HG02885 (cell line): ENCODE data around the gene TOPBP1.
"Not testable (repeated sequence)": the region's sequence is repeated elsewhere in the genome, so short reads cannot be mapped to it uniquely, and the experiment has no call there.

Source experiments
- ATAC-seq: cut with Tn5 transposase; IDR thresholded peaks from one replicate; pipeline ENCODE4 v1.9.1; 2021; ENCODE audit warnings: mild to moderate bottlenecking; ENCODE audit not compliant: unreplicated experiment, poor library complexity

Gene TOPBP1

GRCh38 chr3:133574260-133574881 is 87.4 kb downstream of the TOPBP1 start:
- peak; percentile 32 for ATAC-seq

DNA sequence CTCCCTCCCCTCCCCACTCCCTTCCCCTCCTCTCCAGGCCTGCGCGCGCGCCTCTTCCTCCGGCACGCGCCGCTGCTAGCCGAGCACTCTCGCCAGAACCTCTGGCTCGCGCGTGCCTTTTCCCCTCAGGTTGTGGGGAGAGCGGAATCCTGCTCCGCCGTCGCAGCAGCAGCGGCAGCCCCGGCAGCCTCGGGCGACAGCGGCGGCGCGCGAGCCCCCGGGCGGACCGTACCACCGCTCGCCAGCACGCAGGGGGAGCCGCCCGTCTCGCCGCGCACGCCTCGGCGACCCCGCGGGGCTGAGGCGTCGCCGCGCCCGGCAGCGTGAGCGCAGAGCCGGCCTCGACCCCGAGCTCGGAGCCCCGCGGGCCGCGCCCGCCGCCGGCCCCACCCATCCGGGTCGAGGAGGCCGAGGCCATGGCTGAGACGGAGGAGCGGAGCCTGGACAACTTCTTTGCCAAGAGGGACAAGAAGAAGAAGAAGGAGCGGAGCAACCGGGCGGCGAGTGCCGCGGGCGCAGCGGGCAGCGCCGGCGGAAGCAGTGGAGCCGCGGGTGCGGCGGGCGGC is 88.0 kb downstream of the TOPBP1 start, which contains the start of gene CDV3:
Gene CDV3, plus strand, starts transcription at position 58 of the 566 bp plus-strand sequence. Its CDS starts 359 bp downstream, at position 417.
- peak; percentile 29 for ATAC-seq

DNA sequence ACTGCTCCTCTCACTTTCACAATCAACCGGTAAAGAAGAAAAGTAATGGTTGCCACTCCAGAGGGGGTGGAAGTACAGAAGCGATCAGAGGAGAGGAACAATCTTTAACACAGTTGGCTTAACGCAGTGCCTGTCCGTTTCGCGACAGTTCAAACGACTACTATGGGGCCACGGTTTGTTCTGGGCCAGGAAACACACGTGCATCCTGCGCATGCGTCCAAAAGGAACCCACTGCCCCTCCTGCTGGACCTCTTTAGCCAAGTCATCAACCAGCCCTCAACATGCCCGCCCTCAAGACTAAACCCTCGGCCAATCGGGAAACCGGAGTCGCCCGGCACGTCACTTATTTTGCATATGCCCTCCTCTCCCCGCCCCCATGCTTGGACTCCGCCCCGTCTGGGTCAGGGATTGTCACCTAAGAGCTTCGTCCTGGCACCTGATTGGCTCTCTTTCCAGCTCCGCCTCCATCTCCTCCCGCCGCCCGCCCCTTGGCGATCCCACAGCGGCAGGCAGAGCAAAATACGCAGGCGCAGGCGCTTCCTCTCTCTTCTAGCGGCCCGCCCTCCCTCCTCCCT is 88.6 kb downstream of the TOPBP1 start:
- peak; percentile 75 for ATAC-seq

DNA sequence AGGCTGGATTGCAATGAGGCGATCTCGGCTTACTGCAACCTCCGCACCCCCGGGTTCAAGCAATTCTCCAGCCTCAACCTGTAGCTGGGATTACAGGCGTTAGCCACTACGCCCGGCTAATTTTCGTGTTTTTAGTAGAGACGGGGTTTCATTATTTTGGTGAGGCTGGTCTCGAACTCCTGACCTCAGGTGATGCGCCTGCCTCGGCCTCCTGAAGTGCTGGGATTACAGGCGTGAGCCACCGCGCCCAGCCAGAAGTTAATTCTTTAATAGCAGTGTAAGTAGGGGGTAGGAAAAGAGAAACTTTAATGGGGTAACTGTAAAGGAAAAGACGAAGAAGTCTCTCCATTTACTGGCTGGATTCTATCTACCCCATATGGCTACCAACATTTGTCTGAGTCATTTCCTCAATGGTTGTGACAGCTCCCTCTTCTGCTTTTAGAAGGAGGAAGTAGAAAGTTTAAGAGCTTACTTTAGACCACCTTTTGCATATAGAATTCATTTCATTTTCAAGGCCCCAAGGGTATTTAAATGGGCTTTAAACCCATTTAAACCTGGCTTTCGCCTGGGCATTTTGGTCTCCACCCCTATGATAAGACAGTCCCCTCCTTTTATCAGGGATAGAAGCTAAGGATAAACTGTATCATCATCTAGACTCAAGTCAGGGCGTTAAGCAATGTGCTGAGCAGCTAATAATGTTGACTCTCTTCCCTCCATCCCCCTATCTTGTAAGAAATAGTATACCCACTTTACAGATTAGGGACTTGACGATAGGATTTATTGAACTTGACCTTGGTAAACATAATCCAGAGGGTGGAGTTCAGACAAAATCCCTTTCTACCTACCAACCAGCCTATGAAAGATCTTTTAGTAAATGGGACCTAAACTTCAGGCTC is 89.3 kb downstream of the TOPBP1 start:
- ATAC-seq = peak; percentile 21

DNA sequence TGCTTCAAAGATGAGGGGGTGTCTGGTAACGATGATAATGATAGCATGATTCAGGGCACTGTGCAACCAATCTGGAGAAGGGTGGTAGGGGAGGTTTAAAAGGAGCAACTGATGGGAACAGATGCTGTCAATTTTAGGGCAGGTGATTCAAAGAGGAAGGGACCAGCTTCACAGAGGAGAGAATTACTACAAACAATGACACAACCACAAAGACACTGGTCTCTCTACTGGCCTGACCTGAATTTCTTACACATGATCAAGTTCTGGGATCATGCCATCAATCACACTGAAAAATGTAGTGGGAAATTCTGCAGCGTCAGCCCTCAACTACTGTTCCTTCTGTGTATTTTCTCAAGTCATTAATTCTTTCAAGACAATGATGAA is 90.8 kb downstream of the TOPBP1 start:
- ATAC-seq = no peak

GRCh38 chr3:133570139-133570936 is 91.4 kb downstream of the TOPBP1 start:
- no peak for ATAC-seq

- ATAC-seq = no peak
Observed at GRCh38 chr3:133568294-133569014, 93.3 kb downstream of the TOPBP1 start.

DNA sequence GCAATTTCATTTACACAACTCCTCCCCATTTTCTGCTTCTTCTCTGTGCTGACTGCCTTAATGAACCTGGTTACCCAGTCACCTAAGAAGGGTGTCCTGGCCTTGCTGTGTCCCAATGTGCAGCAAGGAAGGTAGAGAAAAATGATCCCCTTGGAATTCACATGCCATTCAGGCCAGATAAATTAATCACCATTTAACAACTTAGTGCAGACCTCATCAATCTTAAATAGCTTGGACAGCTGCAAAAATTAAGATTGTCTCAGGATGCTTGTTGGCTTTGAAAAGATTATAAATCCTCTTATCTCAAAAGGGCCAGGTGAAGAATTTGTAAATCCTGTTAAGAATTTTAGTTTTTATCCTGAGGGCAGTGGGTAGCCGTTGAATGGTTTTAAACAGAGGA is 97.9 kb downstream of the TOPBP1 start:
- no peak for ATAC-seq

DNA sequence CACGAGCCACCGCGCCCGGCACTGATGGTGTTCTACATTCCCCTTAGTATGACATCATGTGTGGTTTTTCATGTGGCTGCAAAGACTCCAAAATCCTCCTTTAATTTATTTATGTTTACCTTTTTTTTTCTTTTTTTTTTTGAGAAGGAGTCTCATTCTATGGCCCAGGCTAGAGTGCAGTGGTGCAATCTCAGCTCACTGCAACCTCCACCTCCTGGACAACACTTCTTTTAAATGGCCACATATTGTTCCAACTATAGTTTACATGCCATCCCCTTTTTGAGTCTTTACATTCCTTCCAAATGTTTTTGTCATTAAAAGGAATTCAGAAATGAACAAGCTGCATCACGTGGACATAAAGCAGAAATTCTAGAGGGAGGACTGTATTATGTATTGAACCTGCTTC is 98.6 kb downstream of the TOPBP1 start:
- ATAC-seq = no peak

DNA sequence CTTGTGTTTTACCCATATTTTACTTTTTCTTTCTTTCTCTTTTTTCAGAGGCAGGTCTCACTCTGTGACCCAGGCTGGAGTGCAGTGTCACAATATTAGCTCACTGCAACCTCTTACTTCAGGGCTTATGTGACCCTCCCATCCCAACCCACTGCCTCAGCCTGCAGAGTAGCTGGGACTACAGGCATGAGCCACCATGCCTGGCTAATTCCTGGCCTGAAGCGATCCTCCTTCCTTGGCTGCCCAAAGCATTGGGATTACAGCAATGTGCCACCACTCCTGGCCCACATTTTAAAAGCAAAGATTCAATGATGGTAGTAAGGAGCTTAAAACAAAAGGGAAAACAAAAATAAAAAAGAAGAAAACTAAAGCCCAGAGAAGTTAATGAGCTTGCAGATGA is 99.4 kb downstream of the TOPBP1 start:
- ATAC-seq = no peak

DNA sequence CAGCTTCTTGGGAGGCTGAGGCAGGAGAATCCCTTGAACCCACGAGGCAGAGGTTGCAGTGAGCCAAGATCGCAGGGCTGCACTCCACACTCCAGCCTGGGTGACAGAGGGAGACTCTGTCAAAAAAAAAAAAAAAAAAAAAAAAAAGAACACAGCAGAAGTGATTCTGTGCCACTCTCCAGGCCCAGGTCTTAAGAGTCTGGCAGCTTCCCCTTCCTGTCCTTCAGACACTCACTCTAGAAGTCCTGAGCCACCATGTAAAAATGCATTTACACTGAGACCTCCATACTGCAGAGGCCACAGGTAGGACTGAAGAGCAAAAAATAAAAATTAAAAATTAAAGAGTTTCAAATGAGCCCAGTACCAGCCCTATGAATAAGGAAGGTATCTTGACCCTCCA is 100.1 kb downstream of the TOPBP1 start:
- no peak for ATAC-seq

DNA sequence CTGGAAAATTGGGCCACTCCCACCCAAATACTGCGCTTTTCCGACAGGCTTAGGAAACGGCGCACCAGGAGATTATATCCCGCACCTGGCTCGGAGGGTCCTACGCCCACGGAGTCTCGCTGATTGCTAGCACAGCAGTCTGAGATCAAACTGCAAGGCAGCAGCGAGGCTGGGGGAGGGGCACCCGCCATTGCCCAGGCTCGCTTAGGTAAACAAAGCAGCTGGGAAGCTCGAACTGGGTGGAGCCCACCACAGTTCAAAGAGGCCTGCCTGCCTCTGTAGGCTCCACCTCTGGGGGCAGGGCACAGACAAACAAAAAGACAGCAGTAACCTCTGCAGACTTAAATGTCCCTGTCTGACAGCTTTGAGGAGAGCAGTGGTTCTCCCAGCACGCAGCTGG is 110.2 kb downstream of the TOPBP1 start:
- ATAC-seq = not testable (repeated sequence)
